HG03378 (cell line): Measurements from ENCODE around the gene SLAMF7.
A peak's percentile ranks its signal among the peaks of the same experiment; 100 is the strongest.
"Not testable (repeated sequence)": the region's sequence is repeated elsewhere in the genome, so short reads cannot be mapped to it uniquely, and the experiment has no call there.

Source experiments
- ATAC-seq: cut with Tn5 transposase; IDR thresholded peaks from one replicate; pipeline ENCODE4 v1.9.1; 2021; ENCODE audit warnings: mild to moderate bottlenecking, moderate library complexity; ENCODE audit not compliant: unreplicated experiment

SLAMF7 gene

GRCh38 chr1:160739098-160739511, at the start of gene SLAMF7:
SLAMF7 (plus strand) TSS chr1:160739247; CDS start chr1:160739302, 55 bp downstream.
- peak; percentile 73 for ATAC-seq

- ATAC-seq, result not testable (repeated sequence)
These were observed 46.7 kb upstream of the SLAMF7 start for GRCh38 chr1:160692390-160692789.

- no peak for ATAC-seq
These were observed 36.9 kb upstream of the SLAMF7 start for GRCh38 chr1:160702100-160702499.

GRCh38 chr1:160704250-160704649, 34.8 kb upstream of the SLAMF7 start:
- no peak for ATAC-seq

- ATAC-seq, result not testable (repeated sequence)
These were observed 33.8 kb upstream of the SLAMF7 start for GRCh38 chr1:160705212-160705621.

GRCh38 chr1:160705742-160706141, 33.3 kb upstream of the SLAMF7 start:
- ATAC-seq, result no peak

- no peak for ATAC-seq
These were observed 32.4 kb upstream of the SLAMF7 start for GRCh38 chr1:160706526-160707235.

- no peak for ATAC-seq
These were observed 31.6 kb upstream of the SLAMF7 start for GRCh38 chr1:160707236-160708064.

GRCh38 chr1:160708118-160708517, 30.9 kb upstream of the SLAMF7 start:
- no peak for ATAC-seq

- peak; percentile 38 for ATAC-seq
These were observed 30.2 kb upstream of the SLAMF7 start for GRCh38 chr1:160708801-160709200.

- no peak for ATAC-seq
These were observed 29.3 kb upstream of the SLAMF7 start for GRCh38 chr1:160709715-160710114.

- ATAC-seq, result no peak
These were observed 28.4 kb upstream of the SLAMF7 start for GRCh38 chr1:160710517-160711252.

- no peak for ATAC-seq
These were observed 27.8 kb upstream of the SLAMF7 start for GRCh38 chr1:160711276-160711601.

- ATAC-seq, result peak; percentile 30
These were observed 27.3 kb upstream of the SLAMF7 start, which contains the start of gene CD48 for GRCh38 chr1:160711602-160712311. CD48 (minus strand) TSS chr1:160711822; CDS start chr1:160711763, 59 bp downstream.

GRCh38 chr1:160712525-160713080, 26.4 kb upstream of the SLAMF7 start:
- peak; percentile 43 for ATAC-seq

- ATAC-seq, result no peak
These were observed 25.9 kb upstream of the SLAMF7 start for GRCh38 chr1:160713161-160713560.

- ATAC-seq, result not testable (repeated sequence)
These were observed 24.9 kb upstream of the SLAMF7 start for GRCh38 chr1:160714034-160714648.

GRCh38 chr1:160716013-160716412, 23.0 kb upstream of the SLAMF7 start:
- no peak for ATAC-seq

GRCh38 chr1:160717306-160717705, 21.7 kb upstream of the SLAMF7 start:
- ATAC-seq, result no peak

GRCh38 chr1:160718210-160718609, 20.8 kb upstream of the SLAMF7 start:
- ATAC-seq, result no peak
